Measurements from ENCODE around the gene FAM89B. TPM values are rescaled to one million over a fixed set of nuclear protein-coding genes. Genes with fewer than 3 reads are reported as not detected.
A peak's percentile ranks its signal among the peaks of the same experiment; 100 is the strongest.

The FAM89B gene
- total RNA-seq, 1 donor from 2014 or later = 86.8 TPM

DNA sequence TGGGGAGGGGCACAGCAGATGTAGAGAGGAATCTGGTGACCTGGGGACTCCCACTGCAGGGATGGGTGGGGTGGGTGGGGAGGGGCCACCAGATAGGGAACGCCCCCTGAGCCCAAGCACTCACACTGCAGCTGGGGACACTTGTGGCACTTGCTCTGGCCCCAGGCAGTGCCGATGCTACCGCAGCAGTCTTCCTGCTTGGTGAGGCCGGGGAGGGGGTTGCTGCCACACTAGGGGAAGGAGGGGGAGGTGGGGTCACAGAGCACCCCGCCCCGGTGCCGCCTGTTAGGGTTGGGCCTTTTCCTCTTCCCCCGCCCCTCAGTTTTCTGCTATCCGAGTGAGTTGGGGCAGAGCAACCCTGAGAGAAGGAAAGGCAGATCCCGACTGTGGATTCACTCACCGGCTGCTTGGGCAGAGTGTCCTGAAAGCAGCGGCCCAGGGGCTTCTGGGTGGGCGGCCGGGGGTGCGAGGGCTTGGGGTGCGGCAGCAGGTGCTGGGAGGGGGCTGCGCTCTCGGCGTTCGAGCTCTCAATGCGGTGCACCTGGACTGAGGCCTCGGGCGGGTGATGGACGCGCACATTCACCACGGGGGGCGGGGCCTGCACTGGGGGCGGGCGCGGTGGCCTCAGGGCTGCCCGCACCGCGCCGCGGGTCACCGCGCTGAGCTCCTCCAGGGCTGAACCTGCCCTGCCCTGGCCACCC lies 18.9 kb upstream of the FAM89B start:
- TF ChIP-seq CTCF (IDR thresholded peaks at IDR 0.05) = no peak
- Mint-ChIP-seq H3K4me1 (ENCODE audit: low read depth) (peaks cover 41% of the 10 kb centered on the region), H3K9me3 (ENCODE audit: low read depth) (no peaks in the 10 kb centered on the region), H3K27ac (ENCODE audit: unreplicated experiment) (no peak overlapping the region), H3K4me3 (ENCODE audit: unreplicated experiment) (no peak overlapping the region), H3K27me3 (ENCODE audit: low read depth) (no peaks in the 10 kb centered on the region), H3K36me3 (ENCODE audit: low read depth) (peaks cover 27% of the 10 kb centered on the region)
- no peak for DNase-seq (ENCODE audit: low spot score)

- H3K4me1 Mint-ChIP-seq (ENCODE audit: low read depth) = peaks cover 49% of the 10 kb centered on the region
- TF ChIP-seq CTCF (IDR thresholded peaks at IDR 0.05) = no peak
- peaks cover 23% of the 10 kb centered on the region for H3K36me3 Mint-ChIP-seq (ENCODE audit: low read depth)
- no peak for DNase-seq (ENCODE audit: low spot score)
- no peaks in the 10 kb centered on the region for H3K9me3 Mint-ChIP-seq (ENCODE audit: low read depth)
- H3K4me3 Mint-ChIP-seq (ENCODE audit: unreplicated experiment) = no peak overlapping the region
- no peaks in the 10 kb centered on the region for H3K27me3 Mint-ChIP-seq (ENCODE audit: low read depth)
- peak overlapping the region; percentile 41 for H3K27ac Mint-ChIP-seq (ENCODE audit: unreplicated experiment)
Observed at GRCh38 chr11:65554057-65554818, 18.1 kb upstream of the FAM89B start.

DNA sequence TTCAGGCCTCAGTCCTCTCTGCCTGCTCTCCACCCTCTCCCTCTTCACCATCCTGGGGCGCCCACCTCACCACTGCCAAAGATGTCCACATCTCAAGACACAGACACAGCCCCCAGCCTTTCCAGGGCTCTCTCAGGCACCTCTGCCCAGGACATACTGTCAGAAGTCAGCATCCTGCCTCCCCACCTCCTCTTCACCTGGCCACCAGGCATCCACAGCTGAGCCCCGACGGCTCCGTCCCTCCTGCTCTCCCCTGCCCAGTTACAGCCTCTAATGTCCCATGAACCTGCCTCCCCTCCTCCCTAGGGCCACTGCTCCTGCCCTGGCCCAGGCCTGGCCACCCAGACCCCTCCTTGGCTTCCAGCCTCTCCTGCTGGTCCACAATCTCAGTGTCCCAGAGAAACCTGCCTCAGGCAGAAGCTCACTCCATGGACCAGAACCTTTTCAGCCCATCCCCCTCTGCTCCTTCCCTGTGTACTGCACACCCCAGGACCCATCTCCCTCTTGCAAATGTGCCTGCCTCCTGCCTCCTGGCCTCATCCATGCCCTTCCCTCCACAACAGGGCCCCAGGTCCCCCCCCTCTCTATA lies 17.4 kb upstream of the FAM89B start:
- no peaks in the 10 kb centered on the region for H3K9me3 Mint-ChIP-seq (ENCODE audit: low read depth)
- peaks cover 21% of the 10 kb centered on the region for H3K36me3 Mint-ChIP-seq (ENCODE audit: low read depth)
- H3K4me1 Mint-ChIP-seq (ENCODE audit: low read depth) = peaks cover 56% of the 10 kb centered on the region
- TF ChIP-seq CTCF (IDR thresholded peaks at IDR 0.05) = no peak
- no peaks in the 10 kb centered on the region for H3K27me3 Mint-ChIP-seq (ENCODE audit: low read depth)
- peak overlapping the region; percentile 41 for H3K27ac Mint-ChIP-seq (ENCODE audit: unreplicated experiment)
- DNase-seq (ENCODE audit: low spot score) = no peak
- no peak overlapping the region for H3K4me3 Mint-ChIP-seq (ENCODE audit: unreplicated experiment)

DNA sequence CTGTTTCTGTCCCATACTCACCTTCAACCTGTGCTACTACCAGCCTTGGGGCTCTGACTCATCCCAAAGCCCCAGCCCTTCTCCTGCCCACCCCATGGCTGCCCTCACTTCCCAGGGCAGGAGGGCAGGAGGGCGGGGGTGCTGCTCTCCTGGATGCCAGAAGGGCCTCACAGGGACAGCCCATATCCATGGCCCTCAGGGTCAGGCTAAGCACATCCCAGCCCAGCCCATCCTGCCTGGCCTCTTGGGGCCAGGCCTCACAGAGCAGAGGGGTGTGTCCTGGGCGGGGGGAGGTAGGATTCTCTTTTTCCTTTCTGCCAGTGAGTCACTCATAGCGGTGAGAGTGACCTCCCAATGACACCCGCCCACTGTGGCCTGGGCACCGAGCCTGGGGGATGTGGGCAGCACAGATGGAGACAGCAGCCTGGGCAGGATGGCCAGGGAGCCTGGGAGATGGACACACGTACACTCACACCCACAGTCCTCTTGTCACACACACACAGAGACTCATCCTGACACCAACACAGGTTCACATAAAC lies 16.6 kb upstream of the FAM89B start:
- Mint-ChIP-seq H3K27me3 (ENCODE audit: low read depth) (no peaks in the 10 kb centered on the region), H3K27ac (ENCODE audit: unreplicated experiment) (peak overlapping the region; percentile 85), H3K9me3 (ENCODE audit: low read depth) (no peaks in the 10 kb centered on the region), H3K36me3 (ENCODE audit: low read depth) (peaks cover 18% of the 10 kb centered on the region), H3K4me3 (ENCODE audit: unreplicated experiment) (peak overlapping the region; percentile 81), H3K4me1 (ENCODE audit: low read depth) (peaks cover 64% of the 10 kb centered on the region)
- peak; percentile 91 for DNase-seq (ENCODE audit: low spot score)
- no peak for TF ChIP-seq CTCF (IDR thresholded peaks at IDR 0.05)
